Sigmoid colon (tissue), 3 donors: ENCODE results near the gene CCR8.

Experiments
- POLR2A ChIP-seq, 2 donors: fragments of 450-650 bp; IDR thresholded peaks; one replicate each; pipeline ENCODE4 v1.6.1; 2016; ENCODE audit warnings: antibody characterized with exemption in 2 of 2, mild to moderate bottlenecking in 2 of 2, moderate library complexity in 2 of 2
- TF ChIP-seq, protein P1 (sequence below), 4 experiments: fragments of 450-650 bp in 3 of 4; fragments of 200-600 bp in 1 of 4; IDR thresholded peaks; one replicate each; pipeline ENCODE4 v1.5.1; 2016 to 2019; ENCODE audit warnings: antibody characterized with exemption in 4 of 4, mild to moderate bottlenecking in 3 of 4, moderate library complexity in 2 of 4

DNA sequence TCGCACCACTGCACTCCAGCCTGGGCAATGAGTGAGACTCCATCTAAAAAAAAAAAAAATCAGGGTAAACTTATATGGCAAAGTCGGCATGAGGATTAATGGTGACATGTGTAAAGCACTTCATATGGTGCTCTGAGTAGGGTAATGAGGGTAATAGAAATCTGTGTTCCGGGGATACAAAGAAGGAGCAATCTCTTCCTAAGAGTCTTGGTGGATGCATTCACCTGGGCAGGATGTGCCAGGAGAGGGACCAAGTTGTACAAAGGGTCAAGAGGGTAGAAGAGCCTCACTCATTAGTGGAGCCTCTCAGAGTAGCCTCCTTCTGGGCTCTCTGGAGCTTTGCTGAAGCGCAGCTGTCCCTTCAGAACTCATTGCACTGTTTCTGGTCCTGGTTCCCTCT lies 40.4 kb upstream of the CCR8 start:
- TF ChIP-seq, protein P1, sequence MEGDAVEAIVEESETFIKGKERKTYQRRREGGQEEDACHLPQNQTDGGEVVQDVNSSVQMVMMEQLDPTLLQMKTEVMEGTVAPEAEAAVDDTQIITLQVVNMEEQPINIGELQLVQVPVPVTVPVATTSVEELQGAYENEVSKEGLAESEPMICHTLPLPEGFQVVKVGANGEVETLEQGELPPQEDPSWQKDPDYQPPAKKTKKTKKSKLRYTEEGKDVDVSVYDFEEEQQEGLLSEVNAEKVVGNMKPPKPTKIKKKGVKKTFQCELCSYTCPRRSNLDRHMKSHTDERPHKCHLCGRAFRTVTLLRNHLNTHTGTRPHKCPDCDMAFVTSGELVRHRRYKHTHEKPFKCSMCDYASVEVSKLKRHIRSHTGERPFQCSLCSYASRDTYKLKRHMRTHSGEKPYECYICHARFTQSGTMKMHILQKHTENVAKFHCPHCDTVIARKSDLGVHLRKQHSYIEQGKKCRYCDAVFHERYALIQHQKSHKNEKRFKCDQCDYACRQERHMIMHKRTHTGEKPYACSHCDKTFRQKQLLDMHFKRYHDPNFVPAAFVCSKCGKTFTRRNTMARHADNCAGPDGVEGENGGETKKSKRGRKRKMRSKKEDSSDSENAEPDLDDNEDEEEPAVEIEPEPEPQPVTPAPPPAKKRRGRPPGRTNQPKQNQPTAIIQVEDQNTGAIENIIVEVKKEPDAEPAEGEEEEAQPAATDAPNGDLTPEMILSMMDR (IDR thresholded peaks at IDR 0.05): no peak
- TF ChIP-seq POLR2A (IDR thresholded peaks at IDR 0.05): no peak
